ENCODE data around the gene UBR2. TPM values are rescaled to one million over a fixed set of nuclear protein-coding genes. Genes with fewer than 3 reads are reported as not detected.
A peak's percentile ranks its signal among the peaks of the same experiment; 100 is the strongest.

Gene UBR2
- total RNA-seq, 5 donors from 2014 or later (not counting 1 experiment from before 2014, with no cell fraction given): 41.1 to 47.6 (median 44.8) TPM

DNA sequence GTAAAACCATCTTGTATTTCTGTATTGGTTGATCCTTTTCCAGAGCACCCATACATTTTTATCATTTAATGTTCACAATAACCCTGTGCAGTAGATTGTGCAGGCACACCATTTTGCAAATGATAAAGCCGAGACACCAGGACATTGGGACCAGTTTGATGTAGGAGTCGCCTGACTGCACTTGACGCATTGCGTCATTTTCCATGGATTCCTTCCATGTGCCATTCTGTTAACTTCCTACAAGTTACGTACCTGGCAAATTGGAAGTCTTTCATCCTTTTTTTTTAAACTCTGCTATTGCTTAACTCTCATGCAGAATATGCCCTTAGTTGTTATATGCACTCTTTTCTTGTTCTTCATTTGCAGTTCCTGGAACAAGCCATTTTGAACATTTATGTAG, 115.5 kb downstream of the UBR2 start:
- Histone ChIP-seq H3K4me3 (ENCODE audit: control insufficient read depth in 1 of 2, extremely low read depth in 1 of 2, low read length in 1 of 2) (no peak overlapping the region), H3K27me3 (replicated peaks in 1 of 2; ENCODE audit: control insufficient read depth in 2 of 2, extremely low read depth in 1 of 2, insufficient read depth in 2 of 2, low read length in 1 of 2) (no peaks in the 10 kb centered on the region), H3K27ac (ENCODE audit: low read length) (no peak overlapping the region), H3K9me3 (no peaks in the 10 kb centered on the region), H3K36me3 (ENCODE audit: control insufficient read depth in 2 of 2, extremely low read depth in 1 of 2, insufficient read depth in 1 of 2, low read length in 1 of 2) (peaks cover 33 to 86% of the 10 kb centered on the region in 2 donors), H3K4me1 (ENCODE audit: control insufficient read depth in 1 of 2, extremely low read depth in 1 of 2, insufficient read depth in 2 of 2, low read length in 2 of 2) (no peaks in the 10 kb centered on the region)
- H3K27me3 Mint-ChIP-seq: no peaks in the 10 kb centered on the region
- H3K4me1 Mint-ChIP-seq: no peaks in the 10 kb centered on the region
- no peaks in the 10 kb centered on the region for H3K9me3 Mint-ChIP-seq
- POLR2A ChIA-PET: no interaction called here
- CTCF ChIA-PET: interaction anchor here (0.5 to 0.6 kb wide), 2 partner anchors 67 to 122 kb away, joined by 3 read pairs; no protein-coding TSS in a partner anchor
- no peak for DNase-seq
- no peak overlapping the region for H3K4me3 Mint-ChIP-seq
- 88% methylated on average over 5 of the region's 5 CpGs for WGBS (ENCODE audit: insufficient coverage)
- ATAC-seq (replicated peaks in 1 of 4): no peak
- H3K27ac Mint-ChIP-seq: peak overlapping the region in 1 of 2 donors; percentile 27
- H3K36me3 Mint-ChIP-seq: peaks cover 68% of the 10 kb centered on the region

DNA sequence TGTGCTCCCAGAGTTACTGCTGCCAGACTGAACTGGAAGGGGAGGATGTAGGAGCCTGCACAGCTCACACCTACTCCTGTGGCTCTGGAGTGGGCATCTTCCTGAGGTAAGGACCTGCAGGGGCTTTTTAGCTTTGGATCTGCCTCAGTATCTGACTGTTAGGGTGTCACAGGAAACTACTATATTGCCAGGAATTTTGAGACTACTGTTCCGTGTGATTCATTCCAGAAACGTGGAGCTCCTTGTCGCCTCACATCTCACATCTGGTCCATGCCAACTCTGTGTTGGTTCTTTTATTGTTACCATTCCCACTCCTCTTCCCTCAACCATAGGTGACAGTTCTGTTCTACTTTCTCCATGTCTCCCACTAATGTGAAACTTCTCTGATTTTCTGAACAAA, 124.5 kb downstream of the UBR2 start:
- no peak for ATAC-seq (replicated peaks in 1 of 4)
- Mint-ChIP-seq H3K27ac (peak overlapping the region; percentile 30 to 55), H3K27me3 (no peaks in the 10 kb centered on the region), H3K4me3 (no peak overlapping the region), H3K36me3 (peaks cover 73% of the 10 kb centered on the region), H3K4me1 (peaks cover 25 to 39% (median 32%) of the 10 kb centered on the region in 3 donors), H3K9me3 (no peaks in the 10 kb centered on the region)
- 84% methylated on average over 3 of the region's 3 CpGs for WGBS (ENCODE audit: insufficient coverage)
- Histone ChIP-seq H3K9me3 (no peaks in the 10 kb centered on the region), H3K4me3 (ENCODE audit: control insufficient read depth in 1 of 2, extremely low read depth in 1 of 2, low read length in 1 of 2) (no peak overlapping the region), H3K4me1 (ENCODE audit: control insufficient read depth in 1 of 2, extremely low read depth in 1 of 2, insufficient read depth in 2 of 2, low read length in 2 of 2) (peaks cover 5 to 25% of the 10 kb centered on the region in 2 experiments), H3K27me3 (replicated peaks in 1 of 2; ENCODE audit: control insufficient read depth in 2 of 2, extremely low read depth in 1 of 2, insufficient read depth in 2 of 2, low read length in 1 of 2) (no peaks in the 10 kb centered on the region), H3K27ac (ENCODE audit: low read length) (no peak overlapping the region), H3K36me3 (ENCODE audit: control insufficient read depth in 2 of 2, extremely low read depth in 1 of 2, insufficient read depth in 1 of 2, low read length in 1 of 2) (peaks cover 7 to 77% of the 10 kb centered on the region in 2 donors)
- DNase-seq: no peak
- CTCF ChIA-PET: no interaction called here
- POLR2A ChIA-PET: no interaction called here

DNA sequence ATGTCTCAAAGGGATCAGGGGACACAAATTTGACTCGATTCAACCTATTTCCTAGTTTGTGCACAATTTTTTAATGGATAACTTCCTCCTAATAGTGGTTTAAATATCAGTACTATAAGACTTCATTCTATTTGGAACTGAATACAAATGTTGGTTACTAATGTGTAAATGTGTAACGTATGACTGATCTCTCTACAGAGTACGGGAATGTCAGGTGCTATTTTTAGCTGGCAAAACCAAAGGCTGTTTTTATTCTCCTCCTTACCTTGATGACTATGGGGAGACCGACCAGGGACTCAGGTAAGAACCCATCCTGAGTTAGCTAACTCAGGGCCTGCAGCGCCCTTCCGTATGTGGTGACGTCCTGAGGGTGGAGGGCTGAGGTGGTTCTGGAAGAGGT, 125.5 kb downstream of the UBR2 start:
- no peaks in the 10 kb centered on the region for H3K9me3 ChIP-seq
- ChIA-PET POLR2A (no interaction called here), CTCF (interaction anchor here (0.6 to 1.9 kb wide), 3 partner anchors 28 to 127 kb away, joined by 4 to 6 read pairs (median 5); no protein-coding TSS in a partner anchor)
- no peaks in the 10 kb centered on the region for H3K9me3 Mint-ChIP-seq
- H3K4me1 Mint-ChIP-seq: peaks cover 36 to 49% (median 42%) of the 10 kb centered on the region in 3 donors
- WGBS (ENCODE audit: insufficient coverage): 96% methylated on average over 4 of the region's 7 CpGs
- H3K4me3 Mint-ChIP-seq: no peak overlapping the region
- peaks cover 64% of the 10 kb centered on the region for H3K36me3 Mint-ChIP-seq
- no peaks in the 10 kb centered on the region for H3K27me3 ChIP-seq (replicated peaks in 1 of 2; ENCODE audit: control insufficient read depth in 2 of 2, extremely low read depth in 1 of 2, insufficient read depth in 2 of 2, low read length in 1 of 2)
- peaks cover 7 to 68% of the 10 kb centered on the region in 2 donors for H3K36me3 ChIP-seq (ENCODE audit: control insufficient read depth in 2 of 2, extremely low read depth in 1 of 2, insufficient read depth in 1 of 2, low read length in 1 of 2)
- peak overlapping the region; percentile 82 to 86 for H3K27ac Mint-ChIP-seq
- no peak overlapping the region for H3K4me3 ChIP-seq (ENCODE audit: control insufficient read depth in 1 of 2, extremely low read depth in 1 of 2, low read length in 1 of 2)
- H3K4me1 ChIP-seq (ENCODE audit: control insufficient read depth in 1 of 2, extremely low read depth in 1 of 2, insufficient read depth in 2 of 2, low read length in 2 of 2): peaks cover 16 to 33% of the 10 kb centered on the region in 2 experiments
- ATAC-seq (replicated peaks in 1 of 4) (no peak), DNase-seq (no peak)
- H3K27ac ChIP-seq (ENCODE audit: low read length): no peak overlapping the region
- H3K27me3 Mint-ChIP-seq: no peaks in the 10 kb centered on the region

DNA sequence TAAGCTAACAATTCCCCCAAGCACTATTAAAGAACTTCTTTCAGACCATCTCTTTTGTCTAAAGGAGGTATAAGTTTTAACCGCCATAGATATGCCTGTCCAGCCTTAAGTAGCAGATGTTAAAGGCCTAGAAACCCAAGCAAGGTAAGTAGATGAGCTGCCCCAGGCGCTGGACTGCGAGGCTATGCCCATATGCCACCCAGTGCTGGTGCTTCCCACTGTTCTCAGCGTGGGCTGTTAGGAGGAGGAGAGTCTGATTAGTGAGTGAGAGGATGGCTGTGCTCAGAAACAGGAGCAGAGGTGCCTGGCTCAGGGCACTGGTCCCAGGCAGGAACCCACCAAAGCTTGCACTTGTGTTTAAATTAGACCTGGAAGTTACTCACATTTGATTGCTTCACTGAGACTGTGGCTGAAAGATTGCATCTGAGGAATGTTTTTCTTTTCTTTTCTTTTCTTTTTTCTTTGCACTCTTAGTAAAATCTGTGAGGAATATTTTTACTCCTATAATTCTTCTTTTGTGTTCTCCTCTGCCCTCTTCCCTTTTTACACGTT, 126.4 kb downstream of the UBR2 start:
- H3K9me3 Mint-ChIP-seq: no peaks in the 10 kb centered on the region

DNA sequence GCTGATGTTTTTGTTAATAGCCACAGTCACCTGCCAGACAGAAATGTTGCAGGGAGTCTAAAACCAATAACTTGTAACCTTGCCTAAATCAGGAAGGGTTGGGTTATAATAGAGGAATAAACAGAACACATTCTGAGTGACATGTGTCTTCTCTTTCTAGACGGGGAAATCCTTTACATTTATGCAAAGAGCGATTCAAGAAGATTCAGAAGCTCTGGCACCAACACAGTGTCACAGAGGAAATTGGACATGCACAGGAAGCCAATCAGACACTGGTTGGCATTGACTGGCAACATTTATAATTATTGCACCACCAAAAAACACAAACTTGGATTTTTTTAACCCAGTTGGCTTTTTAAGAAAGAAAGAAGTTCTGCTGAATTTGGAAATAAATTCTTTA, 127.0 kb downstream of the UBR2 start:
- Histone ChIP-seq H3K27me3 (replicated peaks in 1 of 2; ENCODE audit: control insufficient read depth in 2 of 2, extremely low read depth in 1 of 2, insufficient read depth in 2 of 2, low read length in 1 of 2) (no peaks in the 10 kb centered on the region), H3K9me3 (no peaks in the 10 kb centered on the region), H3K27ac (ENCODE audit: low read length) (no peak overlapping the region), H3K4me3 (ENCODE audit: control insufficient read depth in 1 of 2, extremely low read depth in 1 of 2, low read length in 1 of 2) (no peak overlapping the region), H3K4me1 (ENCODE audit: control insufficient read depth in 1 of 2, extremely low read depth in 1 of 2, insufficient read depth in 2 of 2, low read length in 2 of 2) (peaks cover 16 to 33% of the 10 kb centered on the region in 2 experiments), H3K36me3 (ENCODE audit: control insufficient read depth in 2 of 2, extremely low read depth in 1 of 2, insufficient read depth in 1 of 2, low read length in 1 of 2) (peaks cover 0 to 57% of the 10 kb centered on the region in 2 donors)
- DNase-seq: peak in 1 of 35 experiments; percentile 35
- Mint-ChIP-seq H3K27me3 (no peaks in the 10 kb centered on the region), H3K4me3 (peak overlapping the region in 1 of 3 donors; percentile 41), H3K36me3 (peaks cover 49% of the 10 kb centered on the region), H3K9me3 (no peaks in the 10 kb centered on the region), H3K27ac (peak overlapping the region; percentile 82 to 86), H3K4me1 (peaks cover 42 to 57% (median 50%) of the 10 kb centered on the region in 3 donors)
- POLR2A ChIA-PET: interaction anchor here (0.6 to 0.7 kb wide), 2 partner anchors 44 to 188 kb away, joined by 3 read pairs; no protein-coding TSS in a partner anchor
- peak in 2 of 4 experiments; percentile 57 to 79 for ATAC-seq (replicated peaks in 1 of 4)
- WGBS (ENCODE audit: insufficient coverage): 50% methylated on average over 1 of the region's 2 CpGs
- CTCF ChIA-PET: interaction anchor here (0.6 to 1.9 kb wide), 3 partner anchors 29 to 1357 kb away, joined by 3 to 5 read pairs (median 3); no protein-coding TSS in a partner anchor

More for the DNA sequence above, 126.4 kb downstream of the UBR2 start:
- H3K4me1 ChIP-seq (ENCODE audit: control insufficient read depth in 1 of 2, extremely low read depth in 1 of 2, insufficient read depth in 2 of 2, low read length in 2 of 2): peaks cover 16 to 33% of the 10 kb centered on the region in 2 experiments
- POLR2A ChIA-PET: no interaction called here
- peak overlapping the region in 1 of 3 donors; percentile 41 for H3K4me3 Mint-ChIP-seq
- peaks cover 0 to 64% of the 10 kb centered on the region in 2 donors for H3K36me3 ChIP-seq (ENCODE audit: control insufficient read depth in 2 of 2, extremely low read depth in 1 of 2, insufficient read depth in 1 of 2, low read length in 1 of 2)
- H3K36me3 Mint-ChIP-seq: peaks cover 56% of the 10 kb centered on the region
- H3K27ac Mint-ChIP-seq: peak overlapping the region; percentile 82 to 86
- H3K27ac ChIP-seq (ENCODE audit: low read length): no peak overlapping the region
- H3K4me3 ChIP-seq (ENCODE audit: control insufficient read depth in 1 of 2, extremely low read depth in 1 of 2, low read length in 1 of 2): no peak overlapping the region
- no peak for ATAC-seq (replicated peaks in 1 of 4)
- no peaks in the 10 kb centered on the region for H3K9me3 ChIP-seq
- 100% methylated on average over 3 of the region's 5 CpGs for WGBS (ENCODE audit: insufficient coverage)
- CTCF ChIA-PET: interaction anchor here (0.6 to 1.9 kb wide), 3 partner anchors 28 to 488 kb away, joined by 3 to 5 read pairs (median 5); no protein-coding TSS in a partner anchor
- H3K4me1 Mint-ChIP-seq: peaks cover 42 to 57% (median 50%) of the 10 kb centered on the region in 3 donors
- H3K27me3 ChIP-seq (replicated peaks in 1 of 2; ENCODE audit: control insufficient read depth in 2 of 2, extremely low read depth in 1 of 2, insufficient read depth in 2 of 2, low read length in 1 of 2): no peaks in the 10 kb centered on the region
- DNase-seq: no peak
- no peaks in the 10 kb centered on the region for H3K27me3 Mint-ChIP-seq

DNA sequence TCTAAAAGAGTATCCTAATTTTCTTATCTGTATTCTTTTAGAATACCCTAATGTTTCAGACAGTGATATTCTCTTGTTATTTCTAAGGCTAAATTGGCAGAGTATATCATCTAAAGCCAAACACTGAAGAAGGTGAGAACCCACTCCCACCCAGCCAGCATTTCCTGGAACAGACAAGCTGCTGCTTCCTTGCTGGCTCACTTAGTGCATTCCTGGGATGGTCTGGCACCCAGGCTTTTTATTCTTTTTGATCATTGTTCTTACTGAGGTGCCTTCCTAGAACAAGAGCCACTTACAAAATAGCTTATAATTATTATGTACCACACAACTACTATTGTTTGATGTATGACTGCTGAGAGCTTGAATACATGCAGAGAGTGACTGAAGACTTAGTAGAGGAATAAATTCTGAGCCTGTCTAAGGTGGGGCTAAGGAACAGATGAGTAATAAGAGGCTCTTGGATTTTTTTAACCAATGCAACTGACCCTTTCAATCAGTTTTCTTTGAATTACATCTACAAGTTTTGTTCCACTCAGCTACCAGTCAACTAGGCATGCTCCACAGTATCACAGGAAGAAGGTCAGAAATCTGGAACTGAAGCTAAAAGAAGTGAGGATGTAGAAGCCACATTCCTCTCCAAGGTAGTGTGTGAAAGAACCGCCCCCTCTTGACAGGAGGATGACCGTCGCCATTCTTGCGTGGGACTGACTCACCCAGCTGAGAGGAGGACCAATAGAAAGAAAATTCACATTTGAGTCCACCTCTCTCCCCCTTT, 128.5 kb downstream of the UBR2 start:
- DNase-seq (no peak), ATAC-seq (replicated peaks in 1 of 4) (no peak)
- Mint-ChIP-seq H3K9me3 (no peaks in the 10 kb centered on the region), H3K4me1 (peaks cover 42 to 57% (median 50%) of the 10 kb centered on the region in 3 donors), H3K36me3 (peaks cover 43% of the 10 kb centered on the region), H3K27ac (peak overlapping the region; percentile 85 to 93), H3K27me3 (no peaks in the 10 kb centered on the region), H3K4me3 (peak overlapping the region in 1 of 3 donors; percentile 9)
- Histone ChIP-seq H3K27me3 (replicated peaks in 1 of 2; ENCODE audit: control insufficient read depth in 2 of 2, extremely low read depth in 1 of 2, insufficient read depth in 2 of 2, low read length in 1 of 2) (no peaks in the 10 kb centered on the region), H3K4me1 (ENCODE audit: control insufficient read depth in 1 of 2, extremely low read depth in 1 of 2, insufficient read depth in 2 of 2, low read length in 2 of 2) (peaks cover 16 to 33% of the 10 kb centered on the region in 2 experiments), H3K4me3 (ENCODE audit: control insufficient read depth in 1 of 2, extremely low read depth in 1 of 2, low read length in 1 of 2) (no peak overlapping the region), H3K36me3 (ENCODE audit: control insufficient read depth in 2 of 2, extremely low read depth in 1 of 2, insufficient read depth in 1 of 2, low read length in 1 of 2) (peaks cover 0 to 56% of the 10 kb centered on the region in 2 donors), H3K27ac (ENCODE audit: low read length) (peak overlapping the region; percentile 14), H3K9me3 (no peaks in the 10 kb centered on the region)
- CTCF ChIA-PET: interaction anchor here (0.6 to 2.4 kb wide), 6 partner anchors 22 to 89 kb away, joined by 3 to 12 read pairs (median 3); no protein-coding TSS in a partner anchor
- no CpG with 5 or more reads among the region's 4 CpGs for WGBS (ENCODE audit: insufficient coverage)
- POLR2A ChIA-PET: no interaction called here
